ENCODE data around the gene NAPA.
"Not testable (repeated sequence)": the region's sequence is repeated elsewhere in the genome, so short reads cannot be mapped to it uniquely, and the experiment has no call there.

Gene NAPA

GRCh38 chr19:47499863-47500830, 14.7 kb downstream of the NAPA start:
- no peak for DNase-seq

- DNase-seq = no peak
Measured at GRCh38 chr19:47499371-47499770, 15.5 kb downstream of the NAPA start.

GRCh38 chr19:47498561-47498960, 16.3 kb downstream of the NAPA start:
- DNase-seq = no peak

GRCh38 chr19:47497821-47498520, 16.9 kb downstream of the NAPA start:
- DNase-seq = no peak

- DNase-seq = no peak
Measured at GRCh38 chr19:47497050-47497766, 17.7 kb downstream of the NAPA start.

- no peak for DNase-seq
Measured at GRCh38 chr19:47495478-47496372, 19.1 kb downstream of the NAPA start.

GRCh38 chr19:47494729-47495128, 20.1 kb downstream of the NAPA start:
- no peak for DNase-seq

- DNase-seq = no peak
Measured at GRCh38 chr19:47494211-47494547, 20.7 kb downstream of the NAPA start.

- DNase-seq = no peak
Measured at GRCh38 chr19:47493378-47494210, 21.3 kb downstream of the NAPA start.

- no peak for DNase-seq
Measured at GRCh38 chr19:47492571-47493377, 22.1 kb downstream of the NAPA start.

GRCh38 chr19:47492137-47492533, 22.7 kb downstream of the NAPA start:
- no peak for DNase-seq

- no peak for DNase-seq
Measured at GRCh38 chr19:47491358-47492136, 23.3 kb downstream of the NAPA start.

- DNase-seq = no peak
Measured at GRCh38 chr19:47490847-47491246, 24.0 kb downstream of the NAPA start.

GRCh38 chr19:47490031-47490430, 24.8 kb downstream of the NAPA start:
- DNase-seq = no peak

GRCh38 chr19:47489072-47489914, 25.6 kb downstream of the NAPA start:
- no peak for DNase-seq

- DNase-seq = no peak
Measured at GRCh38 chr19:47487551-47488515, 27.0 kb downstream of the NAPA start.

- peak; percentile 34 for DNase-seq
Measured at GRCh38 chr19:47486900-47487299, 28.0 kb downstream of the NAPA start.

- DNase-seq = not testable (repeated sequence)
Measured at GRCh38 chr19:47486220-47486619, 28.6 kb downstream of the NAPA start.

All from stimulated activated CD8-positive, alpha-beta memory T cell treated with anti-CD3 and anti-CD28 coated beads, Interleukin-4, amount 100 ng/mL, for 48 hours (primary cell).